Left ventricle myocardium superior (tissue), 1 donor: ENCODE measurements around the gene TNNT3. TPM values are rescaled to one million over a fixed set of nuclear protein-coding genes. Genes with fewer than 3 reads are reported as not detected.
"Not testable (repeated sequence)": the region's sequence is repeated elsewhere in the genome, so short reads cannot be mapped to it uniquely, and the experiment has no call there.

ENCODE experiments used
- ATAC-seq: fragments of 200-7000 bp; cut with Tn5 transposase; one replicate; pipeline ENCODE4 v1.9.1; 2020; ENCODE audit warnings: mild to moderate bottlenecking, moderate library complexity
- DNase-seq: peaks from one replicate; pipeline ENCODE4 v3.0.0-alpha.2; 2020
- intact Hi-C: fragments of 100-400 bp; cut with micrococcal nuclease; formaldehyde crosslinking; loops from one replicate; pipeline ENCODE4 v1.11.0; 2022
- total RNA-seq: library from RNA; stranded (reverse); fragmentation: NEBNext Ultra II Directional; extraction: Animal tissue kit (Norgen Biotek cat#: 25700); gene quantifications from one replicate; pipeline ENCODE4 v1.2.1, GENCODE V29; 2021
- donor health status: DM: no; HTN: yes; CAD: no; lungs with severe emphysema.

The TNNT3 gene
- total RNA-seq, 1 donor from 2014 or later, result 46.1 TPM

DNA sequence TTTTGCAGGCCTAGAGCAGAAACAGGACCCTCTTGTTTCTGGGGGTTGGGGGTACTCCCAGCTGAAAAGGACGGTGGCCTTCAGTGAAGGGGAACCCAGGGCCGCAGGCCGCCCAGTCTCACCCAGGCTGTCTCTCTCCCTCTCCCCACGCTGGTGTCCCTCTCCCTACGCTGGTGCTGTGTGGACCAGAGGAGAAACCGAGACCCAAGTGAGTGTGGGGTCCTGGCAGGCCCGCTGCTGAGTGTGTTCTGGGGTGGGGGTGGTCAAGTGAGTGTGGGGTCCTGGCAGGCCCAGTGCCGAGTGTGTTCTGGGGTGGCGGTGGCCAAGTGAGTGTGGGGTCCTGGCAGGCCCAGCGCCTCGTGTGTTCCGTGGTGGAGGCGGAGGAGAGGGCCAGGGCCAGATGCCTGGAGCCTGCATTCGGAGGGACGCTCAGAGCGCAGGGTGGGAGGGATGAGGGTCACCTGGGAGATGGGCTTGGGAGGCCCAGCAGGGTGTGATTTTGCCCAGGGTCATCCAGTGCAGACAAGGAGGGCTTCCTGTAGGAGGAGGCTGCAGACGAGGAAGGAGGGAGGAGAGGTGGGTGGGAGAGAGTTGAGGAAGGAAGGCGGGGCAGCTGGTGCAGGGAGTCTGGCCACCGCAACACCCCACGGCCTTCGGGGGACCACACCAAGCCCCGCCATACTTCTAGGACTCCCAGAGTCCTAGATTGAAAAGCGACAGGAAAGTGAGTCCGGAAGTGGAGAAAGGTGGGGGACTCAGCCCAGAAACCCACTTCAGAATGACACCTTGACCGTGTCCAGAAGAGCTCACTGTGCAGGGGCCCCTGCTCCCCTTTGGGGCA, 10.3 kb downstream of the TNNT3 start:
- intact Hi-C loops, result no loop called here
- DNase-seq, result peak; percentile 25
- no peak for ATAC-seq

GRCh38 chr11:1930462-1930830, 10.9 kb downstream of the TNNT3 start:
- ATAC-seq (no peak), DNase-seq (no peak)
- intact Hi-C loops, result no loop called here

DNA sequence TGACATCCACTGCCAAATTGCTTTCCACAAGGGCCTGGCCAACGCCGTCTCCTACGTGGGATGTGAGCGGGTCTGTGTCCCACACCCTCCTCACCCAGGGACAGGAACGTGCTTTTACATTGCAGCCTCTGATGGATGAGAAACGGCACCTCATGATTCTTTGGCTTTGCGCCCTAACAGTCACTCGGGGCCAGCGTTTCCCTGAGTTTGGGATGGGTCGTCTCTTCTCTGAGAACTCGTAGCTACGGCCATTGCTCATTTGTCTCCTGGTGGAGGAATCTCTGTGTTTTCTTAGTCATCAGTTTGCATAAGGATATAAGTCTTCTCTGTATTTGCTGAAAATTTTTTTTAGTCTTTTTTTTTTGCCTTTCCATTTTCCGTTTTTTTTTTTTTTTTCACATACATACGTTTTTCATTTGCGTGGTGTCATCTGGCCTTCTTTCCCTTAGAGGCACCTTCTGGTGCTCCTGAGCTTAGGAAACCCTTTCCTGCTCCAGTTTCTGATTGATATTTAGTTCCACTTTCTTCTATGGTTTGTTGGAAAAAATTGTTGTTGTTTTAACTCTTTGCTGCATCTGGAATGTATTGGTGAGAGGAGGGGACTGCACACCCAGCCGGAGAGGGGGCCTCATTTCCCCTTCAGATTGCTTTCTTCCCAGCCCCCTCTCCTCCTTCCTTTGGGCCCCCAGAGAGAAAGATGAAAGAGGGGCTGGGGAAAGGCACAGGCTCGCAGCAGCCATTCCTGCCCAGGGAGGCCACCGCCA, 12.0 kb downstream of the TNNT3 start:
- peak; percentile 63 for DNase-seq
- intact Hi-C loops, result no loop called here

DNA sequence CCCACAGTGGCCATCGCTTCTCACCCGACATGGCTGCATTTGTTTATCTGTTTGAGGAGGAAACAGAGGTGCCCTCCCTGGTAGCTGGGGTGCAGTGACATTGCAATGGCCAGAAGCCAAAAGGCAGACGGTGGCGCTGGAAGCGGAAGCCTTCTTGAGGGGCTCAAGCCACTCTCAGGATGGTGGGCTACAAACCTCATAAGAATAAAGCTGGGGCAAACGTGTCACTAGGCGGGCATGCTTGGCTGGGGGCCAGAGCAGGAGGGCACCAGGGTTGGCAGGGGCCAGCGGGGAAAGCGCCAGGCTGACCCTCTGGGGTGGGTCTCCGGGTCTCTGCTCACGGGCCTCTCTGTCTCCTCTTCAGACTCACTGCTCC, 12.6 kb downstream of the TNNT3 start:
- intact Hi-C loops, result no loop called here
- ATAC-seq (no peak), DNase-seq (peak; percentile 17)

More for the DNA sequence above, 12.0 kb downstream of the TNNT3 start:
- ATAC-seq, result peak; percentile 33

DNA sequence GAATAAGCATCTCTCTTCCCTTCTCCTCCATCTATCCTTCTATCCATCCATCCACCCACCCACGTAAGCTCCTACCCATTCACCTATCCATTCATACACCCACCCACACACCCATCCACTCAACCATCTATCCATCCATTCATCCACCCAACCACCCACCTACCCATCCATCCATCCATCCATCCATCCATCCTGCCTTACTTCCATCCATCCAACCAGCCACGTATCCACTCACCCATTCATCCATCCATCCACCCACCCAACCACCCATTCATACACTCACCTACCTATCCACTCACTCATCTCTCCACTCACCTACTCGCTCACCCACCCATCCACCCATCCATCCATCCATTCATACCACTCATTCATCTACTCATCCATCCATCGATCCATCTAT, 13.2 kb downstream of the TNNT3 start:
- ATAC-seq, result no peak
- DNase-seq, result no peak
- intact Hi-C loops, result no loop called here

DNA sequence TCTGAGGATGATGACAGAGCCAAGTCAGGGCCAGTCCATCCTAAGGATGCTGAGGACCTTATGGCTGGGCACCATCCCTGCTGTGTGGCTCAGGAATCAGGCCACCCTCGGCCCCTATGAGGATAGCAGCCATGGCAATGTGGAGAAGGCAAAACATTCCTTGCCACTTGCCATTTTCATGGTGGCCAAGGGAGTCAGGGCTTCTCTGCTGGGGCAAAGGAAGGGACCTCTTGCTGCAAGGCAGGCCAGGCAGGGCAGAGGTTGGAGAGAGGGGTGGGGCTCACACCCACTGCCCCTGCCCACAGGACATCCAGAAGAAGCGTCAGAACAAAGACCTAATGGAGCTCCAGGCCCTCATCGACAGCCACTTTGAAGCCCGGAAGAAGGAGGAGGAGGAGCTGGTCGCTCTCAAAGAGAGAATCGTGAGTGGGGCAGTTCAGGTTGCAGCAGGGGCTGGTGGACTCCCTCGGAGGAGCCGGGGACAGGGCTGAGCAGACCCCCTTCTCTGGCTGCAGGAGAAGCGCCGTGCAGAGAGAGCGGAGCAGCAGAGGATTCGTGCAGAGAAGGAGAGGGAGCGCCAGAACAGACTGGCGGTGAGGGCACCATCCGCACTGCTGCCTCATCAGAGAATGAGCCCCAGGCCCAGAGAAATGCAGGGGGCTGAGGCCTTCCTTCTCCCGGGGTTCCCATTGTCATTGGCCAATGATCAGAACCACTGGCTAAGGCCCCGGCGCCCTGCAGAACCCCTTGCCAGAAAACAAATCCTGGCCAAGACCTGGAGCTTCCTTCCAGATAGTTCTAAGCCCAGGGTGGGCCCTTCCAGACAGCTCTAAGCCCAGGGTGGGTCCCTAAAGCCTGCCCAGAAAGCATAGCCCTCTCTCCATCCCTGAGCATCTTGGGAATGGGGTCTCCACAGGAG, 14.2 kb downstream of the TNNT3 start:
- ATAC-seq, result no peak
- intact Hi-C loops, result no loop called here
- peak; percentile 19 for DNase-seq

DNA sequence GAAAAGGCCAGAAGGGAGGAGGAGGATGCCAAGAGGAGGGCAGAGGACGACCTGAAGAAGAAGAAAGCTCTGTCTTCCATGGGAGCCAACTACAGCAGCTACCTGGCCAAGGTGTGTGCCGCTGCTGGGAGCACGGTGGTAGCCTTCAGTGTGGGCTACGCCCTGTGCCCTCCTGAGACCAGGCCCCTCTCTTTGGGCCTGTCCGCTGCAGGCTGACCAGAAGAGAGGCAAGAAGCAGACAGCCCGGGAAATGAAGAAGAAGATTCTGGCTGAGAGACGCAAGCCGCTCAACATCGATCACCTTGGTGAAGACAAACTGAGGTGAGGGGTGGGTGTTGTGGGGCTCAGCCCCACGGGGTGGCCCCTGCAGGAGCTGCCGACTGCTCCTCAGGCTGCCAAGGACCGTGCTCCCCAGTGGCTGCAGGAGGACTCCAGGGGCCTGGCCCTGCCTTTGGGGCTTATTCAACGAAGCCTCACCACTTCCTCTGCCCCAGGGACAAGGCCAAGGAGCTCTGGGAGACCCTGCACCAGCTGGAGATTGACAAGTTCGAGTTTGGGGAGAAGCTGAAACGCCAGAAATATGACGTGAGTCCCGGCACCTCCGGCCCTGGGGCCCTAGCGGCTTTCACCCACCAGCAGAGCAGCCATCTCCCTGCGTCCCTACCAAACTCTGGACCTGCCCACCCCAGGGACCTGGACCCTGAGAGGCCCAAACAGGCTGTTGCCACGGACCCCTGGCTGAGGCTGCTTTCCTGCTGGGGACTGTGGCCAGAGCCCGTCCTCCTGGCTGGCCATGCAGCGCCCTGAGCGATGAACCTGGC, 15.0 kb downstream of the TNNT3 start:
- intact Hi-C loops, result no loop called here
- DNase-seq (peak; percentile 20), ATAC-seq (no peak)

DNA sequence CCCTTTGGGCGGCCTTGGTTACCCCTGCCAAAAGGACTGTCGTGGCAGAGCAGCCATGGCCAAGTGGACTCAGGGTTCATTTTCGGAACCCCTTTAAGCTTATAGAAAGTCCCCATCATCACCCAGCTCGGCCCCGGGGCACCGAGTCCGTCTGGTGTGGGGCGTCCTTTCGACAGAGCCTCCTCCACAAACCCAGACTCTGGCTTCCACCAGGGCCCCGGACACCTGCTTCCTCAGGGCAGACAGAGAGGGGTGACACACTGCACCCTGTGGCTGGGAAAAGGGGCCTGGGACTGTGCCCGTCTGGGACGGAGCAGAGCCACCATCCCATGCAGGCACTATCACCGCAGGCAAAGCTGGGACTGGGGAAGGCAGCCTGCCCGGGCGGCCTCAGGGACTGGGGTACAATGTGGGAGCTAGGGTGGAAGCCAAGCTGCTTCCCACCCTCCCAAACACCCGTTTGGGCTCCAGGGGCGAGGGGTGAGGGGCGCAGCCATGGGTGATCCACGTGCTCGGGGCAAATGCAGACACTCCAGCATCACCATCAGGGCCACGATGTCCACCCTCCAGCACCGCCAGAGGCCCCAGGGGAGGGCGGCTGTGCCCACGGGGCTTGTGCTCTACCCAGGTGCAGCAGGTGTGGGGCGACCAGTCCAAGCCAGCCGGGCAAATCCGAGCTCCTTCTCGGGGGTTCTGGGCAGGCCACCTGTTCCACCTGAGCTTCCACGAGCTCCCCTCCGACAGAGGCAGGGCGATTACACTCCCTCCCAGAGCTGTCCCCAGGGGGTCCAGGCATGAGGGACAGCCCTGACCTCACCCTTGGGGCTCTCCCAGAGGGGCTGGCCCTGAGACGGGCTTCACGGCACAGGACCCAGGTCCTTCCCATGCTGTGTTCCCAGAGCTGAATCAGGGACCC, 15.9 kb downstream of the TNNT3 start:
- intact Hi-C loops, result no loop called here
- no peak for ATAC-seq
- peak; percentile 23 for DNase-seq

- intact Hi-C loops, result no loop called here
- ATAC-seq, result no peak
- DNase-seq, result peak; percentile 30
Measured at GRCh38 chr11:1936072-1936780, 16.7 kb downstream of the TNNT3 start.

DNA sequence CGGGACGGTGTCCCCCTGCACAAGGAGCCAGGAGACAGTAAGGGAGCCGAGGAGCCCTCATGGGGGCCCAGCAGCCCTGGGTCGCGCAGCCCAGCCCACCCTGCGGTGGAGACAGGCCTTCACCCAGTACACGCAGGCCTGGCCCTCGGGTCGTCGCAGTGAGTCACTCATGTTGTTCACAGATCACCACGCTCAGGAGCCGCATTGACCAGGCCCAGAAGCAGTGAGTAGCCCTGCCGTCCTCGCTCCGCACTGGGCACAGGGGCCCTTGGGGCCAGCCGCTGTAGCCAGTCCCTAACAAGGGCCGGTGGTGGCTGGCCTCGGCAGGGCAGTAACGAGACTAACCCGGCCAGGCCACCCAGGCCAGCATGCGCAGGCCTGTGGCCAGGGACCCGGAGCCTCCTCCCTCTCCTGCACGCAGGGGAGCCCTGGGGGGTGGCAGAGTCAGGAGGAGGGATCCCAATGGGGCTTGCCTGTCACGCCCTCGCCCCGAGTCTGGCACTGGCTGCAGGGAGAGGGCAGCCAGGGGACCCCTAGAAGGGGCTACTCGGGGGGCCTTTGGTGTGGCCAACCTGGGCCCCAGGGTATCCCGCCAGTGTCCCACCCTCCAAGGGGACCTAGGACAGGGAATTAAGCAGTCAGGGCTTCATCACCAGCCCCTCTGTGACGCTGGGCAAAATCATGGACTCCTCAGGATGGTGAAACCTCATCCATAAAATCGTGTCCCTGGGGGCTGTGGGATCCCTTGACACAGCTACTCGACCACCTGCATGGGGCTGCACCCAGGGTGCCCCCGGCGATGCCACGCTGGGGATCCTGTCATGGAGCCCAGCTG, 17.5 kb downstream of the TNNT3 start:
- intact Hi-C loops, result no loop called here
- DNase-seq, result peak; percentile 25
- no peak for ATAC-seq

DNA sequence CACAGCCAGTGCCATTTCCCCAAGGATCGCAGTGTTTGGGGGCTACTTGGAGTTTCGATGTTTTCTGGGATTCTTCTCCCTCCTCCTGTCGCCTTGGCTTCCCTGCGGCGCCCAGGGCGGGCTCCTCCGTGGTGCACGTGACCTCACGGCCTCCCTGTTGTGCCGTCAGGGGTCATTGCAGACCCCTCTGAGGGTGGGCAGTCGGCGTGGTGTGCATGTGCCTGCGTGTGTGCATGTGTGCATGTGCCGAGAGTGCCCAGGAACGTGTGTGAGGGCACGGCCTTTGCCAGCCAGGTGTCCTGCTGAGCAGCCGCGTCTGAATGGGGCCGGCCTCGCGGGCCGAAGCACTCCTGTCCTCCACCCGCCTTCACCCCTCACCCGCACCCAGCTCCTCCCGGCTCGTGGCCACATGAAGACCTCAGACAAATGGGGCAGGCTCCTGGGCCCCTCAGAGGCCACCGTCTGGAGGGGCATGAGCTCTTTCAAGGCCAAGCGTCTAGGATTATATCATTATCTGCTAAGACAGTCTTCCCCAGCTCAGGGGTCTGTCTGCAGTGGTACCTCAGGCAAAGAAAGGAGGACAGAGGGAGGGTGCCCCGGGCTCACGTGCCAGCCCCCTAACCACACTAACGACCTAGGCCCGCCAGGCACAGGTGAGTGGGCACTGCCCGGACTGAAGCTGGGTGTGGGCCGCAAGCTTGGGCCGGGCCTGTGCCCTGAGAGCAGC, 18.3 kb downstream of the TNNT3 start:
- intact Hi-C loops, result no loop called here
- peak; percentile 22 for DNase-seq
- ATAC-seq, result no peak

DNA sequence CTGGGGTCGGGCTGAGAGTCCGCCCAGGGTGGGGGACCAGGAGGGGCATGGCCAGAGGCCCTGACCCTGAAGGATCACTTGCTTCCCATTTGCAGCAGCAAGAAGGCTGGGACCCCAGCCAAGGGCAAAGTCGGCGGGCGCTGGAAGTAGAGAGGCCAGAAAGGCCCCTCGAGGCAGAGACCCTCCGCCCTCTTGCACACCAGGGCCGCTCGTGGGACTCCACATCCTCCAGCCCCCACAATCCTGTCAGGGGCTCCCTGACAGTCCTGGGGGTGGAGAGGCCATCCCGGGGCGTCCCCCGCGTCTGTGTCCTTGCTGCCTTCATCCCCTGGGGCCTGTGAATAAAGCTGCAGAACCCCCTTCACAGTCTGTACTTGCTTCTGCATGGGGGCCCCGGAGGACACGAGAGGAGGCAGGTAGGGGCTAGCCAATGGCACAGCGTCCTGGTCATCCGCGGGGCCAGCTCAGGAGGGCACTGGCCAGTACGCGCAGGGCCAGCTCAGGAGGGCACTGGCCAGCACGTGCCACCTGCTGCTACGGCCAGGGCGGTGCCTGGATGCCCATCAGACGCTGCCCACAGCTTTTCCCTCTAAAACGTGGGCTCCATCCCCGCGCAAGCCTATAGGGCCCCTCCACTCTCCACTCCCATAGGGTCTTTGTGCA, 19.0 kb downstream of the TNNT3 start:
- DNase-seq (peak; percentile 27), ATAC-seq (no peak)
- intact Hi-C loops, result no loop called here

DNA sequence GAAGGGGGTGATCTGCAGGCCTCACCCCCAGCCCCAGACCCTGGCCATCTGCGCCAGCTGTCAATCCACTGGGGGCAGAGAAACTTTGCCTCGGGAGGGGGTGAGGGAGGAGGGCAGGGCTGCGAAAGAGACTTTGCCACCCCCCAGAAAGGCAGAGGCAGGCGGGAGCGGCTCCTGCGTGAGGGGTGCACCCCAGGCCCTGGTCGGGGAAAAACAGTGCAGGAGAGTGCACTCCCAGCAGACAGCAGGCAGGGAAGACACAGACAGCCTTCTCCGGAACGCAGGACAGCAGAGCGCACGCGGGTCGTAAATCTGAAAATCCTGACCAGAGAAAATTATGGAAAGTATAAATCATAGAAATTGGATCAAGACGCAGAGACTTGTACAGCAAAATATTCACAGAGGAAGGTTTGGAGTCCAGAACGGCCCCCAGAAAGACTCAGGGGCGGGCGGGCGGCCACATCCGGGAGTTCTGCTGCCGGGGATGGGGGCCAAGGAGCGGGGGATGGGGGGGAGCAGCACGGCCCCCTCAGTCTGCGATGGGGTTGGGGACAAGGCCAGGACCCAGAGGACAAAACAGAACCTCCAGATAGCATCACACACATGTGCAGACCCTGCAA, 19.6 kb downstream of the TNNT3 start:
- intact Hi-C loops, result no loop called here
- DNase-seq (peak; percentile 33), ATAC-seq (peak; percentile 13)

GRCh38 chr11:1939788-1940187, 20.3 kb downstream of the TNNT3 start:
- intact Hi-C loops, DNase-seq: not testable (repeated sequence)
- peak; percentile 46 for ATAC-seq
